H9 (cell line): ENCODE results near the gene HNMT. TPM values are rescaled to one million over a fixed set of nuclear protein-coding genes. Genes with fewer than 3 reads are reported as not detected.

Experiments used
- DNase-seq: peaks from one replicate; pipeline ENCODE4 v3.0.0-alpha.2; 2017
- H2AFZ ChIP-seq: one replicate; pipeline ENCODE4 v1.6.1; 2013; ENCODE audit warnings: mild to moderate bottlenecking, low read length, control low read depth, moderate library complexity
- H2AK5ac ChIP-seq: 2 replicates; pipeline ENCODE4 v1.6.1; 2013; ENCODE audit warnings: low read length, control low read depth, mixed read lengths; ENCODE audit not compliant: insufficient read length
- H2BK120ac ChIP-seq: one replicate; pipeline ENCODE4 v1.6.1; 2013; ENCODE audit warnings: low read depth, mild to moderate bottlenecking, low read length, control low read depth, inconsistent platforms; ENCODE audit not compliant: poor library complexity, severe bottlenecking
- H2BK12ac ChIP-seq: 2 replicates; pipeline ENCODE4 v1.6.1; 2013; ENCODE audit warnings: low read length, control low read depth, mixed read lengths, low read depth; ENCODE audit not compliant: insufficient read length
- H2BK15ac ChIP-seq: 2 replicates; pipeline ENCODE4 v1.6.1; 2013; ENCODE audit warnings: low read depth, low read length, control low read depth
- H2BK20ac ChIP-seq: one replicate; pipeline ENCODE4 v1.6.1; 2013; ENCODE audit warnings: low read depth, mild to moderate bottlenecking, low read length, control low read depth, inconsistent platforms; ENCODE audit not compliant: poor library complexity, severe bottlenecking
- H2BK5ac ChIP-seq: 2 replicates; pipeline ENCODE4 v1.6.1; 2013; ENCODE audit warnings: low read length, control low read depth, mixed read lengths; ENCODE audit not compliant: insufficient read length
- H3K14ac ChIP-seq: 2 replicates; pipeline ENCODE4 v1.6.1; 2013; ENCODE audit warnings: low read length, control low read depth; ENCODE audit not compliant: insufficient read depth
- H3K18ac ChIP-seq: 2 replicates; pipeline ENCODE4 v1.6.1; 2013; ENCODE audit warnings: low read depth, mild to moderate bottlenecking, mixed read lengths, low read length, control low read depth; ENCODE audit not compliant: insufficient read length
- H3K23ac ChIP-seq: 2 replicates; pipeline ENCODE4 v1.6.1; 2013; ENCODE audit warnings: low read length, control low read depth, mixed read lengths, low read depth; ENCODE audit not compliant: insufficient read length
- H3K23me2 ChIP-seq: 2 replicates; pipeline ENCODE4 v1.6.1; 2013; ENCODE audit warnings: low read depth, mild to moderate bottlenecking, mixed read lengths, low read length, control low read depth; ENCODE audit not compliant: insufficient read length, poor library complexity, severe bottlenecking
- H3K27ac ChIP-seq: 2 replicates; pipeline ENCODE4 v1.5.1; 2013; ENCODE audit warnings: low read length, control low read depth, mixed read lengths, low read depth; ENCODE audit not compliant: insufficient read length
- H3K27me3 ChIP-seq: 2 replicates; pipeline ENCODE4 v1.6.1; 2013; ENCODE audit warnings: low read length, control low read depth, inconsistent platforms; ENCODE audit not compliant: insufficient read depth
- H3K4ac ChIP-seq: 2 replicates; pipeline ENCODE4 v1.6.1; 2013; ENCODE audit warnings: low read depth, mild to moderate bottlenecking, control low read depth, inconsistent platforms, low read length, moderate library complexity
- H3K4me1 ChIP-seq: 2 replicates; pipeline ENCODE4 v1.6.1; 2013; ENCODE audit warnings: low read length, control low read depth, inconsistent platforms; ENCODE audit not compliant: insufficient read depth
- H3K4me2 ChIP-seq: 2 replicates; pipeline ENCODE4 v1.6.1; 2013; ENCODE audit warnings: low read length, control low read depth, mixed read lengths; ENCODE audit not compliant: insufficient read length, insufficient read depth
- H3K56ac ChIP-seq: 2 replicates; pipeline ENCODE4 v1.6.1; 2013; ENCODE audit warnings: low read depth, mild to moderate bottlenecking, mixed read lengths, low read length, control low read depth; ENCODE audit not compliant: insufficient read length
- H3K79me1 ChIP-seq: 2 replicates; pipeline ENCODE4 v1.6.1; 2013; ENCODE audit warnings: low read depth, mild to moderate bottlenecking, moderate library complexity, low read length, control low read depth, inconsistent platforms; ENCODE audit not compliant: insufficient read depth, poor library complexity, severe bottlenecking
- H3K79me2 ChIP-seq: 2 replicates; pipeline ENCODE4 v1.6.1; 2013; ENCODE audit warnings: low read length, control low read depth, inconsistent platforms; ENCODE audit not compliant: insufficient read depth
- H3K9ac ChIP-seq: 2 replicates; pipeline ENCODE4 v1.6.1; 2013; ENCODE audit warnings: low read length, control low read depth, mixed read lengths; ENCODE audit not compliant: insufficient read length; ENCODE audit errors: extremely low read depth
- H3K9me3 ChIP-seq: one replicate; pipeline ENCODE4 v1.6.1; 2013; ENCODE audit warnings: low read depth, low read length, inconsistent platforms; ENCODE audit not compliant: control insufficient read depth
- H3T11ph ChIP-seq: one replicate; pipeline ENCODE4 v1.6.1; 2013; ENCODE audit warnings: mild to moderate bottlenecking, low read length, control low read depth, inconsistent platforms
- H4K20me1 ChIP-seq: one replicate; pipeline ENCODE4 v1.6.1; 2013; ENCODE audit not compliant: control insufficient read depth, insufficient read length, insufficient read depth
- H4K5ac ChIP-seq: 2 replicates; pipeline ENCODE4 v1.6.1; 2013; ENCODE audit warnings: low read depth, mild to moderate bottlenecking, mixed read lengths, low read length, control low read depth; ENCODE audit not compliant: insufficient read length
- H4K8ac ChIP-seq: replicated peaks from 2 replicates; pipeline ENCODE4 v1.6.1; 2013; ENCODE audit warnings: low read length, control low read depth, mixed read lengths, low read depth; ENCODE audit not compliant: insufficient read length
- H4K91ac ChIP-seq: 2 replicates; pipeline ENCODE4 v1.6.1; 2013; ENCODE audit warnings: low read depth, mild to moderate bottlenecking, moderate library complexity, mixed read lengths, low read length, control low read depth; ENCODE audit not compliant: insufficient read length
- H3K27ac Mint-ChIP-seq, 3 experiments: 2 replicates in 2 of 3; 3 replicates in 1 of 3; pipeline ENCODE4 v1.8.0; 2020 to 2021; ENCODE audit warnings: mixed read lengths in 3 of 3, mild to moderate bottlenecking in 1 of 3, moderate library complexity in 1 of 3
- H3K27me3 Mint-ChIP-seq: 2 replicates; pipeline ENCODE4 v1.8.0; 2021; ENCODE audit warnings: low read depth, mild to moderate bottlenecking, moderate library complexity, mixed read lengths
- H3K36me3 Mint-ChIP-seq, 3 experiments: 2 replicates in 2 of 3; 3 replicates in 1 of 3; pipeline ENCODE4 v1.8.0; 2020 to 2021; ENCODE audit warnings: low read depth in 3 of 3, mixed read lengths in 3 of 3; ENCODE audit not compliant: insufficient read depth in 1 of 3
- H3K4me1 Mint-ChIP-seq, 2 experiments: 2 replicates each; pipeline ENCODE4 v1.8.0; 2020; ENCODE audit warnings: mixed read lengths in 2 of 2
- H3K4me3 Mint-ChIP-seq, 2 experiments: 2 replicates in 1 of 2; 3 replicates in 1 of 2; pipeline ENCODE4 v1.8.0; 2020 to 2021; ENCODE audit warnings: mild to moderate bottlenecking in 2 of 2, mixed read lengths in 2 of 2, moderate library complexity in 1 of 2
- H3K9me3 Mint-ChIP-seq, 2 experiments: 2 replicates in 1 of 2; 3 replicates in 1 of 2; pipeline ENCODE4 v1.8.0; 2020; ENCODE audit warnings: mild to moderate bottlenecking in 2 of 2, mixed read lengths in 2 of 2, moderate library complexity in 1 of 2
- CTCF ChIP-seq: fragments of 200-600 bp; sonication (generic); conservative IDR thresholded peaks from 3 replicates; pipeline ENCODE4 v1.8.0; 2021; ENCODE audit warnings: antibody characterized with exemption, mild to moderate bottlenecking
- WGBS: extraction: QIAGEN DNeasy Blood & Tissue Kit; methylation state at CpG from one replicate; pipeline ENCODE4 v1.1.7; 2013; ENCODE audit warnings: missing lambda C conversion rate, low lambda C conversion rate, mixed read lengths; ENCODE audit not compliant: insufficient read length; ENCODE audit errors: extremely low coverage; 5-methylcytosine and 5-hydroxymethylcytosine counted together
- total RNA-seq: library from RNA; stranded (reverse); gene quantifications from 2 replicates; pipeline ENCODE4 v1.2.1, GENCODE V29; 2021

Gene HNMT
- total RNA-seq, 1 experiment from 2014 or later = 1.3 TPM

DNA sequence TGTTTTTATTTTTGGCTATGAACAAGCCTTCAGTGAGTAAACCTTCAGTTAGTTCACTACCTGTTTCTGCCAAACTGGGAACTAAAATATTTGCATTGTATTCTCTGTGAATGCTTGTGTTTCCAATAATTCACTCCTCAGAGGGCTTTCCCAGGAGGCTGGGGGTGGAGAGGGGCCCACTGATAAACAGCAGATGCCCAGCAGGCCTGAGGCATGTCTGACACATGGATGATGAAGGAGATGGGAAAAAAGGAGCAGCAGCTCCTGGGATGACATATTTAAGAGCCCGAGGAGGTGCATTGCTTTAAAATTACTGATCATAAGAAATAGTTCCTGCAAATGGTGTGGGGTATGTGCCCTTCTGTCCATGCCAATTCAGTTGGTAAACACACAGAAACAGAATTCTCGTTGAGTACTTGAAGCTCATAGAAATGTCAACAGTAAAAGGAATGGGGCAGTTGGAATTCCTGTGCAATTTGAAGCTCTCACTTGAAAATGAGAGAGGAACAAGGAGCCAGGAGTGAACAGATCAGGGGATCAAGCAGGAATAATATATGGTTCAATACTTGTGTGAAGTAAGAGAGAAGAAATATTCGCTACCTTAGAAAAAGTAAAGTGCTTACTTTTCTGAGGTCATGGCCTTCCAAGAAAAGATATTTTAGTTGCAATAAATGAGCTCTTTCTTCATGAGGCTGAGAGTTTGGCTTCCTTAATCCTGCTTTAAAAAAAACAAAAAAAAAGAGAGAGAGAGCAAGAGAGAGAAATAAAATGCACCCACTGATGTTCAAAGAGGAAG, 22.0 kb upstream of the HNMT start:
- H3K4me2 ChIP-seq = no peak overlapping the region
- no peak for TF ChIP-seq CTCF
- no peak overlapping the region for H3K4ac ChIP-seq
- no CpG with 5 or more reads among the region's 3 CpGs for WGBS
- no peaks in the 10 kb centered on the region for H3K9me3 ChIP-seq
- no peak overlapping the region for H4K91ac ChIP-seq
- no peak overlapping the region for H2BK5ac ChIP-seq
- H2BK12ac ChIP-seq = no peak overlapping the region
- no peak overlapping the region for H2AK5ac ChIP-seq
- no peak overlapping the region for H4K8ac ChIP-seq
- H2AFZ ChIP-seq = no peak overlapping the region
- H3K79me1 ChIP-seq = no peaks in the 10 kb centered on the region
- H3K18ac ChIP-seq = no peak overlapping the region
- no peaks in the 10 kb centered on the region for H3K4me1 ChIP-seq
- Mint-ChIP-seq H3K36me3 (no peaks in the 10 kb centered on the region), H3K27me3 (peaks cover 19% of the 10 kb centered on the region), H3K27ac (no peak overlapping the region; a peak in 1 of 7 replicates), H3K4me3 (no peak overlapping the region), H3K9me3 (no peaks in the 10 kb centered on the region), H3K4me1 (peaks cover 7 to 15% of the 10 kb centered on the region in 2 experiments)
- H3K79me2 ChIP-seq = no peaks in the 10 kb centered on the region
- no peak overlapping the region for H3K27ac ChIP-seq
- no peak overlapping the region for H3K23ac ChIP-seq
- no peak overlapping the region for H3T11ph ChIP-seq
- no peak overlapping the region for H2BK120ac ChIP-seq
- no peak overlapping the region for H2BK15ac ChIP-seq
- DNase-seq = no peak
- no peak overlapping the region for H3K14ac ChIP-seq
- no peak overlapping the region for H4K5ac ChIP-seq
- no peaks in the 10 kb centered on the region for H3K23me2 ChIP-seq
- H3K9ac ChIP-seq = no peak overlapping the region
- no peak overlapping the region for H3K56ac ChIP-seq
- no peak overlapping the region for H2BK20ac ChIP-seq
- H4K20me1 ChIP-seq = no peaks in the 10 kb centered on the region
- H3K27me3 ChIP-seq = no peaks in the 10 kb centered on the region
